HG03571 (cell line): ENCODE results near the gene EEPD1.

Experiments
- ATAC-seq: cut with Tn5 transposase; IDR thresholded peaks from one replicate; pipeline ENCODE4 v1.9.1; 2021; ENCODE audit not compliant: unreplicated experiment

The EEPD1 gene

GRCh38 chr7:36296284-36296683 lies 143.2 kb downstream of the EEPD1 start:
- no peak for ATAC-seq

- ATAC-seq = no peak
These were observed 144.4 kb downstream of the EEPD1 start for GRCh38 chr7:36297364-36298009.

- ATAC-seq = no peak
These were observed 145.1 kb downstream of the EEPD1 start for GRCh38 chr7:36298106-36298505.

GRCh38 chr7:36299223-36299774 lies 146.2 kb downstream of the EEPD1 start:
- no peak for ATAC-seq

GRCh38 chr7:36299823-36300341 lies 146.8 kb downstream of the EEPD1 start:
- ATAC-seq = no peak

DNA sequence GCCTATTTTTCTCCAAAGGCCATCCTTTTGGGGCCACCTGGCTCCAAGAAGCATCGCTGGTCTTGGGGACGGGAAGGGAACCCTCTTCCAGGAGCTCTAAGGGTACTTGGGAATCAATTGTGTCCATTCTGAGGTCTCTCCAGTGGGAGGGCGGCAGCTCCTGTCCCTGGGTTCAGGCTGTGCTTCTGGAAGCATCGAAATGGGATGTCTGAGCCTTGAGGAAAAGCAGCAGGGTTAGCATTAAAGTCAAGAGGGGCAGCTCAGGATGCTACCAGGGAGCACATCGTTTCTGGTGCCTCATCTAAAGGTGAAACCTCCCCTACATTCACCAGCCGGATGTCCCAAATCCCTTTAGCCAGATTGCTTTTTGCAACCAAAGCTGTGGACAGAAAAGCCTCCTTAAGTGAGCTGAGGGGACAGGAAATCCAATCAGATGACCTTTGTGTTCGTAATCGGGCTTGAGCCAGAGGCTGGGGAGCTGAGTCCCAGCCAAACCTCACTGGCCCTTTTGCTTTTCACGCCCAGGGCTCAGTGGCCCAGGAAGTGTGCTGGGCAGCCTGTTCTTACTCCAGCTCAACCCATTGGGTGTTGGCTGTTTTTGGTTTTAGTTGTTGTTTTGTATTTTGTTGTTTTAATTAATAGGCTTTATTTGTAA lies 147.8 kb downstream of the EEPD1 start:
- no peak for ATAC-seq

- no peak for ATAC-seq
These were observed 149.1 kb downstream of the EEPD1 start for GRCh38 chr7:36301914-36302771.

- no peak for ATAC-seq
These were observed 150.4 kb downstream of the EEPD1 start for GRCh38 chr7:36303202-36304098.

DNA sequence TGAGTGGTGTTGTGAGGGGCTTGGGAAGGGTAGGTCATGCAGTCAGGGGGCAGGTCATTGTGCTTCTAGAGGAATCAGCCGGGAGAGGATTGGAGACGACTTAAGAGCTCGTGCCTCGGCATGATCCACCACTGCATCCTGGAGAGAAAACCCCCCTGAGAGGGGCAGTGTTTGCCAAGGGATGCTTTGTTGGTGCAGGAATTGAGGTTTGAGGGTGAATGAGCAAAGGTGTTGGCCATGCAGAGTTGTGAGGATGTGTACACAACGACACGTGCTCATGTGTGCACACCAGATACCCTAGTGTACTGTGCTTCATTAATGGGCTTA lies 151.0 kb downstream of the EEPD1 start:
- ATAC-seq = no peak

DNA sequence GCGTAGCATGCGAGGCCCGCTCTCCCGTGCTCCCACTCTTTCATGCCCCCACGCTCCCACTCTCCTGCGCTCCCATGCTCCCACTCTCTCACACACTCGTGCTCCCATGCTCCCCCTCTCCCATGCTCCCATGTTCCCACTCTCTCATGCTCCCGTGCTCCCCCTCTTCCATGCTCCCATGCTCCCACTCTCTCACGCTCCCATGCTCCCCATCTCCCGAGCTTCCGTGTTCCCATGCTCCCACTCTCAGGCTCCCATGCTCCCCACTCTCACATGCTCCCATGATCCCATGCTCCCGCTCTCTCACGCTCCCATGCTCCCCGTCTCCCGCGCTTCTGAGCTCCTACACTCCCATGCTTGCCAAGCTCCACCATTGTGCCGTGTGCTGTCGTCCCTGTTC lies 152.2 kb downstream of the EEPD1 start:
- ATAC-seq = no peak

- ATAC-seq = no peak
These were observed 152.6 kb downstream of the EEPD1 start for GRCh38 chr7:36305648-36306047.

GRCh38 chr7:36306222-36306621 lies 153.2 kb downstream of the EEPD1 start:
- no peak for ATAC-seq

DNA sequence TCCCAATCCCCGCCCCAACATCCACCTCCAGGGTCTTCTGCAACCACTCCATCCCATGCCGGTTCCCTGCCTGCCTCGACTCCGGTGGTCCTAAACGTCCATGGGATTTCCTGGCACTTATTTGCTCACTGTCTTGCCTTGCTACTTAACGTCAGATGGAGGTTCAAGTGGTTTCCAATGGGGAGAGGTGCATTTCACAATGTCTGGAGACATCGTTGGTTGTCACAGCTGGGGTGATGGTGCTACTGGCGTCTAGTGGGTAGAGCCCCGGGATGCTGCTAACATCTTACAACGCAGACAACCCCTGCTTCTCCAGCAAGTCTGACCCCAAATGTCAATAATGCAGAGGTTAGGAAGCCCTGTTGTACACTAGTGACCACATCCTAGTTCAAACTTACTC lies 153.7 kb downstream of the EEPD1 start:
- no peak for ATAC-seq

DNA sequence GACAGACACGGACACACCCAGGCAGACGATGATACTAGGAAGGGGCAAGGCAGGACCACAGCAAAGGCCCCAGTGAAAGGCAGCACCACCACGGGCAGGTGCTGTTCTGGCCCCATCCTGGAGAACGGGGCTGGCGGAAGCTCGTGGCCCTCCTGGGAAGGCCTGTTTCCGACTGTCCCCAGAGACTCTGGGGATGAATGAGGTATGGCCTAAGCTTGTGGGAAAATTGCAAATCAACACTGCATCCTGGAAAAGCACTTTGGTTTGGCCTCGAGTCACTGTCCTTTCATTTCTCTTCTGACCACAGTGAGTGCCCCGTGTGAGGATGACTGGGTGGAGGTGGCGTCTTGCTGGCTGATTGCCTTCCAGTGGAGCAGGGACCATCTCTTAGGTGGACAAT lies 155.0 kb downstream of the EEPD1 start:
- no peak for ATAC-seq

GRCh38 chr7:36309301-36309700 lies 156.2 kb downstream of the EEPD1 start:
- ATAC-seq = no peak

- ATAC-seq = no peak
These were observed 156.7 kb downstream of the EEPD1 start for GRCh38 chr7:36309716-36310115.

- no peak for ATAC-seq
These were observed 157.8 kb downstream of the EEPD1 start for GRCh38 chr7:36310897-36311296.

DNA sequence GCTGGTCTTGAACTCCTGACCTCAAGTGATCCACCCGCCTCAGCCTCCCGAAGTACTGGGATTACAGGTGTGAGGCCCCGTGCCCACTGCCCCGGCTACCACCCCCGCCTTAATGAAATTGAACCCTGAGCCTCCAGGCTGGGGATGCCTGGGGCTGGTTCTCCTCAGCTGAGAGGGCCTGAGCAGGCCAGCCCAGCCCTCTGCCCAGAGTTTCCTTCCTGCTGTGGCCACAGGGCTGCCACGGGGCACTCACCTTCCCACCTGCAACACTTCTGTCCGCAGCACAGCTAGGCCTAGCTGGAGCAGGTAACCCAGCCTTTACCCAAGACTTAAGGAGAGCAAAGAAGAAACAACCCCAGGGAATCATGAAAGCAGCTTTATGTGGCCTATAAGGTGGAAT lies 158.5 kb downstream of the EEPD1 start:
- ATAC-seq = no peak

DNA sequence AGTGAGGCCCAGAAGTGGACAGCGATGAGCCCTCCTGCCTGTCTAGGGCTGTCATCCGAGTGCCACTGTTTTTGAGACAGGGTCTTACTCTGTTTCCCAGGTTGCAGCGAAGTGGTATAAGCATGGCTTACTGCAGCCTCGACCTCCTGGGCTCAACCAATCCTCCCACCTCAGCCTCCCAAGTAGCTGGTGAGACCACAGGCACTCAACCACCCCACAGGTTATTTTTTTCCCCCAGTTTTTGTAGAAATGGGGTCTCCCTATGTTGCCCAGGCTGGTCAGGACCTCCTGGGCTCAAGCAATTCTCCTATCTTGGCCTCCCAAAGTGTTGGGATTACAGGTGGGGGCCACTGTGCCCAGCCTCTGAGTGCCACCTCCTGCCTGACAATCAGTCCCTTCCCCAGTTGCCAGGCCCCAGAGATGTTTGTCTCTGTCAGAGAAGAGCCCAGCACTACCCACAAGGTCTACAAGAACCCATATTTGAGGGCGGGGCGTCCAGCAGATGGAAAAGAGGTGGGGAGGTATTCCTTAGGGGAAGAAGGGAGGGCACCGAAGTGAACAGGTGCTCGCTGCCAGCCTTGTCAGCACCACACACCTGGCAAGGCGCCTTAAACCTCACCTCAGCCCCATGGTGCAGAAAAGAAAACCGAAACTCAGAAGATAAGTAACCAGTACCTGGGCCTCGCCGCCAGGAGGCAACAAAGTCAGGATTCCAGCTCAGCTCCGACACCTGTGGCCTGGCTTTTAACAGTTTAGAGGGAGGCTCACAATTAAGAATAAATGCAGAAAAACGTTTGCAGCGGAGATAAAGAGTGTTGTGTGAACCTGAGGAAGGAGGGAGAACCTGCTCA lies 159.2 kb downstream of the EEPD1 start:
- ATAC-seq = no peak

DNA sequence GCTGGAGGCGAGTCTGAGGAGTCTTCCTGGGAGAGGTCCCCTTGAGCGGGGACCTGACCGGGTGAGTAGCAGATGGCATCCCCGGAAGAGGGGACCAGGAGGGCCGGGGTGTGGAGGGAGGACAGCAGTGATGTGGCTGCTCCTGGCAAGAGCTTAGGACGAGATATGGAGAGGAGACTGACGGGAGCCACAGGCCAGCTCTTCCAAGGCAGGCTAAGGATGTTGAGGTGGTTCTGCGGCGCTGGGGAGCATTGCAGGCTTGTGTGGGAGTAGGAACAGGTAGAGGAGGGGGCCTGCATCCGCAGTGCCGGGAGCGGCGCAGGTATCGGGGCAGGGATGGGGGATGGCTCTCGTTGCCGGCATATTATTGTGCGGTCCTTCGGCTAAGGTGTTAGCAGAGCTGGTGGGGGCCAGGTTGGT lies 159.9 kb downstream of the EEPD1 start:
- ATAC-seq = no peak
